T-helper 1 cell treated with Interleukin-12 subunit alpha and Interleukin-12 subunit beta and Interleukin-4 antibody, amounts not matched to agents 30 ng/mL and 1 ng/mL, for 36 hours (primary cell): ENCODE measurements around the gene TMEM131L. TPM values are rescaled to one million over a fixed set of nuclear protein-coding genes. Genes with fewer than 3 reads are reported as not detected.
"Not testable (repeated sequence)": the region's sequence is repeated elsewhere in the genome, so short reads cannot be mapped to it uniquely, and the experiment has no call there.

ENCODE experiments used
- intact Hi-C: fragments of 100-400 bp; cut with micrococcal nuclease; formaldehyde crosslinking; loops from one replicate; pipeline ENCODE4 v1.15.1; 2024
- total RNA-seq: library from RNA; stranded (reverse); gene quantifications from 2 replicates; pipeline ENCODE4 v1.2.3, GENCODE V29; 2022

Gene TMEM131L, protein sequence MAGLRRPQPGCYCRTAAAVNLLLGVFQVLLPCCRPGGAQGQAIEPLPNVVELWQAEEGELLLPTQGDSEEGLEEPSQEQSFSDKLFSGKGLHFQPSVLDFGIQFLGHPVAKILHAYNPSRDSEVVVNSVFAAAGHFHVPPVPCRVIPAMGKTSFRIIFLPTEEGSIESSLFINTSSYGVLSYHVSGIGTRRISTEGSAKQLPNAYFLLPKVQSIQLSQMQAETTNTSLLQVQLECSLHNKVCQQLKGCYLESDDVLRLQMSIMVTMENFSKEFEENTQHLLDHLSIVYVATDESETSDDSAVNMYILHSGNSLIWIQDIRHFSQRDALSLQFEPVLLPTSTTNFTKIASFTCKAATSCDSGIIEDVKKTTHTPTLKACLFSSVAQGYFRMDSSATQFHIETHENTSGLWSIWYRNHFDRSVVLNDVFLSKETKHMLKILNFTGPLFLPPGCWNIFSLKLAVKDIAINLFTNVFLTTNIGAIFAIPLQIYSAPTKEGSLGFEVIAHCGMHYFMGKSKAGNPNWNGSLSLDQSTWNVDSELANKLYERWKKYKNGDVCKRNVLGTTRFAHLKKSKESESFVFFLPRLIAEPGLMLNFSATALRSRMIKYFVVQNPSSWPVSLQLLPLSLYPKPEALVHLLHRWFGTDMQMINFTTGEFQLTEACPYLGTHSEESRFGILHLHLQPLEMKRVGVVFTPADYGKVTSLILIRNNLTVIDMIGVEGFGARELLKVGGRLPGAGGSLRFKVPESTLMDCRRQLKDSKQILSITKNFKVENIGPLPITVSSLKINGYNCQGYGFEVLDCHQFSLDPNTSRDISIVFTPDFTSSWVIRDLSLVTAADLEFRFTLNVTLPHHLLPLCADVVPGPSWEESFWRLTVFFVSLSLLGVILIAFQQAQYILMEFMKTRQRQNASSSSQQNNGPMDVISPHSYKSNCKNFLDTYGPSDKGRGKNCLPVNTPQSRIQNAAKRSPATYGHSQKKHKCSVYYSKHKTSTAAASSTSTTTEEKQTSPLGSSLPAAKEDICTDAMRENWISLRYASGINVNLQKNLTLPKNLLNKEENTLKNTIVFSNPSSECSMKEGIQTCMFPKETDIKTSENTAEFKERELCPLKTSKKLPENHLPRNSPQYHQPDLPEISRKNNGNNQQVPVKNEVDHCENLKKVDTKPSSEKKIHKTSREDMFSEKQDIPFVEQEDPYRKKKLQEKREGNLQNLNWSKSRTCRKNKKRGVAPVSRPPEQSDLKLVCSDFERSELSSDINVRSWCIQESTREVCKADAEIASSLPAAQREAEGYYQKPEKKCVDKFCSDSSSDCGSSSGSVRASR (N-terminal part only)
- 34.0 and 35.0 TPM in 2 replicates for total RNA-seq

DNA sequence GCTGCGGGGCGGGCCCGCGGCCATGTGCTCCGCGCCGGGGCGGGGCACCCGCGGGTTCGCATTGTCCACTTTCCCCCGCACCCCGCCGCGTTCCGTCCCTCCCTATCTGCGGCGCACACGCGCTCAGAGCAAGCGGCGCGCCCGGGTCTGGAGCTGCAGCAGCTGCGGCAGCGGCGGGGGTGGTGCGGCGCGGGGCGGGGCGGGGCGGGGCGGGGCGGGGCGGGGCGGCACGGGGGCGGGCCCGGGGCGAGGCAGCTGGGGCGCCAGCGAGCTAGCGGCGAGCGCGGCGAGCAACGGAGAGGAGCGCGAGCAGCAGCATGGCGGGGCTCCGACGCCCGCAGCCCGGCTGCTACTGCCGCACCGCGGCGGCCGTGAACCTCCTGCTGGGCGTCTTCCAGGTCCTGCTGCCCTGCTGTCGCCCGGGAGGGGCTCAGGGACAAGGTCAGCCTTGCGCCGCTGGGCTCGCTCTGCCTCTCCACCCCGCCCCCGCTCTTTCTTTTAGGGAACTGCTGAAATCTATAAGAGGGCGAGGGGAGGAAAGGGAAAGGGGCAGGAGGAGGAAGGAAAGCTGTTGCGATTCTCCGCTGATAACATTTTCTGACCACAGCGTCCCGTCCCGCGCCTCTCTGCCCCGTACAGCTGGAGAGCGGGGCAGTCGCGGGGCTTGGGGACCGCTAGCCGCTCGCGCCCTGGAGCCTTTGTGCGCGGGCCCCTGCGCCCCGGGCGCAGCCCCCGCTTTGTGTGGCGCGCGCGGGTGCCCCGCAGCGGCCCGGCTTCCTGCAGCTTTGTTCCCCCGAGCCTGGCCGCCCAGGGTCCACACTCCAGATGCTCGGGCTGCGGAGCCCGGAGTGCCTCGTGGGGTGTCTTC, at the start of gene TMEM131L:
TMEM131L (plus strand) TSS at position 280 of the 868 bp plus-strand sequence; CDS start at position 318, 38 bp downstream.
- intact Hi-C loops, result loop anchor here (1.0 to 5.0 kb wide), 5 partner anchors 31 to 929 kb away; partner anchors contain the start of gene FBXW7

DNA sequence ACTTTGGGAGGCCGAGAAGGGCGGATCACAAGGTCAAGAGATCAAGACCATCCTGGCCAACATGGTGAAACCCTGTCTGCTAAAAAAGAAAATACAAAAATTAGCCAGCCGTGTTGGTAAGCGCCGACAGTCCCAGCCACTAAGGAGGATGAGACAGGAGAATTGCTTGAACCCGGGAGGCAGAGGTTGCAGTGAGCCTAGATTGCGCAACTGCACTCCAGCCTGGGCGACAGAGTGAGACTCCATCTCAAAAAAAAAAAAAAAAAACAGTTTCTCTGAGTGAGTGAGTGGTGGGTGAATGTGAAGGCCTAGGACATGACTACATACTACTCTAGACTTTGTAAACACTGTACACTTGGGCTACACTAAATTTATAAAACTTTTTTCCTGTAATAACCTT, 49.7 kb upstream of the TMEM131L start:
- intact Hi-C loops, result not testable (repeated sequence)

DNA sequence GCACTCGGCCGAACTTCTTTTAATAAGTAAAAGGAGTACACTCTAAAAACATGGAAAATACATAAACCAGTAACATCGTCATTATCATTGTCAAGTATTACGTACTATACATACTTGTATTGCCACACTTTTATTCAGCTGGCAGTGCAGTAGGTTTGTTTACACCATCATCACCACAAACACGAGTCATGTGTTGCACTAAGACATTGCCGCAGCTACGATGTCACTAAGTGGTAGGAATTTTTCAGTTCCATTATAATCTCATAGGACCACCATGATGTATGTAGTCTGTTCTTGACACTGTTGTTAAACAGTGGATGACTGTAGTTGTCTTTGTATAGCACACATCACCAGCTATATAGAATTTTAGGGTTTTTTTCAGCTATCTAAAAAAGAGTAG, 48.0 kb upstream of the TMEM131L start:
- intact Hi-C loops, result no loop called here

DNA sequence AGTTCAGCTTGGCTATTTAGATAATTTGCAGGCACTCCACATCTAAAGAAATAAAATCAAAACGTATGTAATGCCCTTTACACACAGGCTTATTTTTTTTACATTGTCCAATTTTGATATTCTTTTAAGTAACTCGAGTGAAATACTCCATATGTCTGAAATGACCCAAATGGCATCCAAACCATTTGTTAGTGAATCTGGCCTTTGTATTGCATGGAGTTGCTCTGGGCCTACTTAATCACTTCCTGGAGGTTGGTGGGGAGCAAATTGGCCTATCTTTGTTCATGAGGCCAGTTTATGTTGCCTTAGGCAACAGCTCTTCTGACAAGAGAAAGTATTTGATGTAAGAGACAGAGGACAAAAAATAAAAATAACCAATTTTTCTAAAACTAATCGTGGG, 47.6 kb upstream of the TMEM131L start:
- intact Hi-C loops, result no loop called here

DNA sequence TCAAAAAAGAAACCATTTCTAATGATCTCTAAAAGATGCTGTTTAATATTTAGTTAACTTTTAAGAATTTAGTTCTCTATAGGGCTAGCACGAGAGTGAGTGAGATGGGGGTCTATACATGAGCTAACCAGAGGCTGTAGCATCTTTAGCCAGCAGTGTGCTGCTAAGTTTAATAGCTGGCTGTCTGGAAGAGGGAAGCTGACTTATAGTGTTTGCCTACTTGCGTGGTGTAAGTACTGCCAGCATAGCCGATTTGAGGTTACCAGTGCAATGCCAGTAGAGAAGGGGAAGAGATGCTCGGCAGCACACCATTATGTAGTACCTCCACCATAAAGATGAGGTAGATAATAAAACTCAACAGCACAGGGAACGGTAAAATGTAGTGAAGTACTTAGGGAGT, 47.1 kb upstream of the TMEM131L start:
- intact Hi-C loops, result no loop called here

DNA sequence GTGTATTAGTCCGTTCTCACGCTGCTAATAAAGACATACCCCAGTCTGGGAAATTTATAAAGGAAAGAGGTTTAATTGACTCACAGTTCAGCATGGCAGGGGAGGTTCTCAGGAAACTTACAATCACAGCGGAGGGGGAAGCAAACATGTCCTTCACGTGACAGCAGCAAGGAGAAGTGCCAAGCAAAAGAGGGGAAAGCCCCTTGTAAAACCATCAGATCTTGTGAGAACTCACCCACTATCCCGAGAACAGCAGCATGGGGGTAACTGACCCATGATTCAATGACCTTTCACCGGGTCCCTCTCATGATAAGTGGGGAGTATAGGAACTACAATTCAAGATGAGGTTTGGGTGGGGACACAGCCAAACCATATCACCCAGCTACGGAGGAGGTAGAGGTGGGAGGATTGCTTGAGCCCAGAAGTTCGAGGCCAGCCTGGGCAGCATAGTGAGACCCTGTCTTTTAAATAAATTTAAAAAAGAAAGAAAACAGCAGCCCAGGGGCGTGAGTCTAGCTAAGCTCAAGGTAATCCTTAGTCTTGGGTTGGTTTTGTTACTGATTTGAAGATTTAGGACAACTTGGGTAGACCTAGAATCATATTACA, 46.4 kb upstream of the TMEM131L start:
- intact Hi-C loops, result no loop called here

DNA sequence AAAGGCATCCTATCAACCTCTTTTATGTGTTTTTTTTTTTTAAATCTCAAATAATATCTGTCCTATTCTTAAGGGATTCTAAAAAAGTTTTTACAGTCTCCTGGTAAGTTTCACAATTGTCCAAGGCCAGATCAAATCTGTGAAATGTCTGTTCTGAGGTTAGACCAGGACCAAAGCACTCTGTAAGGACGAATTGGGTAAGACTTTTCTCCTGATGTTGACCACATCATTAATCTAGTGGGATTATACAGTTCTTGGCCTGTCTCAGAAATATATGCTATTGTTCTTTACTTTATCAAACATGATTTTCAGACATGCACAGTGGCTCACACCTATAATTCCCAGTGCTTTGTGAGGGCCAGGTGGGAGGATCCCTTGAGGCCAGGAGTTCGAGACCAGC, 45.8 kb upstream of the TMEM131L start:
- intact Hi-C loops, result no loop called here

DNA sequence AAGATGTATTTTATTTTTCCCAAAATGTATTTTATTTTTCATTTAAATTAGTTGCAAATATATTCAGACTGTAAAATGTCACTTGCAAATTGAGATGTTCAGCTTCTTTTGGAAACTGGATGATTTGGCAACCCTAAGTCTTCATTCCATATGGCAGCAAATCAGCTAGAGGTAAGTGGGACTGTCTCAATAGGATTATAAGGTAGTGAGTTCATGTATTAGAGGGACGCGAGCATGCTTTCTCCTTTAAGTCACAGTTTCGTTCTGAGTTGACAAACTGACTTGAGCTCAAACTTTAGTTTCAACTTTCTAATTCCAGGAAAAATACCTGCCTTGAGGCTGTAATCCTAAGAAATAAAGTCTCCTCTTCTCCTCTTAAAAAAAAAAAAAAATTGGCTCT, 44.2 kb upstream of the TMEM131L start:
- intact Hi-C loops, result loop anchor here (1.0 to 2.0 kb wide), 3 partner anchors 11 to 49 kb away; no protein-coding TSS in a partner anchor

DNA sequence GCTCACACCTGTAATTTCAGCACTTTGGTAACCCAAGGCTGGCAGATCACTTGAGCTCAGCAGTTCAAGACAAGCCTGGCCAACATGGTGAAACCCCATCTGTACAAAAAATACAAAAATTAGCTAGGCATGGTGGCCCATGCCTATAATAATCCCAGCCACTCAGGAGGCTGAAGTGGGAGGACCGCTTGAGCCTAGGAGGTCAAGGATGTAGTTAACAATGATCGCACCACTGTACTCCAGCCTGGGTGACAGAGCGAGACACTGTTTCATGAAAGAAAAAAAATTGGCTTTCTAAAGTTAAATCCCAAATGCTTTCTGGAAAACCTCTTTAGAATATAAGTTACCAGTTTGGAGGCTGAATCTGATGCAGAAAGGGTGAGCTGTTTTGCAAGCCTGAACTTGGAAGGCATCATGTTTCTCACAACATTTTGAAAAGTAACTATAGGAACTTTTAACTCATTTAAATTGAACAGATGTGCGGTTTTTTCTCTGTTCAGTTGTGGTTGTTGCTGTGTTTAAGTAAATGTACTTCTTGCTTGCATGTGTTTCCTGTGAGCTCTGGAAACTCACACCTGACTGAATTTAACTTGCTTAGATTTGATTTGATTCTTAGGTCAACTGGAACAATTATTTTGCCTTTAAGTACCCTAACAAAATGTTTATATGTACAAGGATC, 39.8 kb upstream of the TMEM131L start:
- intact Hi-C loops, result no loop called here

DNA sequence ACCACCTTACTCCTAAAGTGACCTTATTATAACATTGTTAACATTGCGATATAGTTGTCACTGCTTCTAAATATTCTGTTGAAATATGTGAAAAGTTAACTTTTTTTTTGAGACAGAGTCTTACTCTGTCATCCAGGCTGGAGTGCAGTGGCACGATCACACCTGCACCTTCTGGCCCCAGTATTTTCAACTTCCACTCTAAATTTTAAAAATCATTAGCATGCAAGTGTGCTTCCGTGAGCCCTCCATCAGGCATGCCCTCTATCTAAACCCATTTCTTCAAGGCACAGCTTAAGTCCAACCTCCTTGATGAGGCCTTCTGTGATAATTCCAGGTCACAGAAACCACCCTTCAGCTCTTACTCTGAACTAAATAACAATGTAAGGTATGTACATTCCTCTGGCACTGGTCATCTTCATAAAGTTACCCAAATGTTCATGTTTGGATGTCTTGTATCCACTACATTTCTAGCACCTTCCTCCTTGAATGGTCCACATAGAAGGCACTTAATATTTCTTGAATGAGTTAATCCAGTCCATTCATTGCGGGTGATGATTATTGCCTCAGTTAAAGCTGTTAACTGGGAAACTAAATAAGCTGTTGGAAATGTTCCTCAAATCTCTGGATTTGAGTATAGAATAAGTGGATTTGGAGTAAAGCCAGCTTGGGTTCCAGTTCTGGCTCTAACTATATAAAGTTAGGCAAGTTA, 38.6 kb upstream of the TMEM131L start:
- intact Hi-C loops, result no loop called here

DNA sequence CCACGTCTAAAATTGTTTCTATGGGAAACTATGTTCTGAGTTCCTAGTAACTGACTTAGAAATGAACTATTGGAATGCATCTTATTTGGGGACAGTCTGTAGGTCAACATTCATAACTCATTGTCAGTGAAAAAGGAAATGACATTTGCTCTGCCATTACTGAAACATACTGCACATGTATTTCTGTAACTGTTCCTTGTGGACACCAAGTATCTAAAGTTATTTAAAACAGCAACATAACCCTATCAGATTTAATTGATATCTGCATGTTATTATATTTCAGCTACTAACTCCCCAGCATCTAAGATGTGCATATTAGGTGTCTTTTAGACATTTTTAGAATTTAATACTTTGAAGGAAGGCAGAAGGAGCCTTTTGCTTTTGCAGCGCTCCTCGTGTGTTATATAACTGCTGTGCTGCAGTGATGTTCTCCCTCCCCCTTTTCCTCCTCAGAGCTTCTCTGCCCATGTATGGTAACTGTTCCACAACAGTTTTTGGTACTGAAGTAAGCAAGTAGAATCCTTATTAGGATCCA, 37.2 kb upstream of the TMEM131L start:
- intact Hi-C loops, result no loop called here

DNA sequence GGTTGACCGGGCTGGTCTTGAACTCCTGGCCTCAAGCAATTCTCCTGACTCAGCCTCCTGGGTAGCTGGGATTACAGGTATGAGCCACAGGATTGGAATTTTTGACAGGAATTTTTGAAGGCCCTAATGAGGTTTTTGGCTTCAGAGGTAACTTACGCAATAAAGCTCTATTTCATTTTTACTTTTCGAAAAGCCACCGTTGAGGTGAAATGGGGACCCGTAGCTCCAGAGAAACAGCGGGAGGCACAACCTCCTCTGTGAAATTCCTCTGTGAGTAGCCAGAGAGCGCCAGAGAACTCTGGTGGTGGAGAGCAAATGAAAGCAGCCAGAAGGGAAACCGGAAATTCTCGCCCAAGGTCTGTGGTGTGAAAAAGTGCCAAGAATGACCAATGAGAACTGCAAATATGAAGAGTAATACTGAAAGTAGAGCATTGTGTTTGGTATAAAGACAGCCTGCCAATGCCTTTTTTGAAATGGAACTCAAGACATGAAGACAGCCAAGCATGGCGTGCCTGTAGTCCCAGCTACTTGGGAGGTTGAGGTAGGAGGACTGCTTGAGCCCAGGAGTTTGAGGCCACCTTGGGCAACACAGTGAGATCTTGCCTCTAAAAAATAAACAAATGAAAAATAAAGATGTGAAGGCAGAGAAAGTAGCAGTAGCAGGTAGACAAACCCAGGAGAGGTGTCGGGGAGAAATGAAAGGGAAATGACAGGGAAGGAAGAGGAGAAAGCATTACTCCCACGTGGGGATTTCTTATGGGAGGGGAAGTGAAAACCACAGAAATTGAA, 33.0 kb upstream of the TMEM131L start:
- intact Hi-C loops, result loop anchor here (1.0 to 5.0 kb wide), 12 partner anchors 11 to 317 kb away; no protein-coding TSS in a partner anchor

DNA sequence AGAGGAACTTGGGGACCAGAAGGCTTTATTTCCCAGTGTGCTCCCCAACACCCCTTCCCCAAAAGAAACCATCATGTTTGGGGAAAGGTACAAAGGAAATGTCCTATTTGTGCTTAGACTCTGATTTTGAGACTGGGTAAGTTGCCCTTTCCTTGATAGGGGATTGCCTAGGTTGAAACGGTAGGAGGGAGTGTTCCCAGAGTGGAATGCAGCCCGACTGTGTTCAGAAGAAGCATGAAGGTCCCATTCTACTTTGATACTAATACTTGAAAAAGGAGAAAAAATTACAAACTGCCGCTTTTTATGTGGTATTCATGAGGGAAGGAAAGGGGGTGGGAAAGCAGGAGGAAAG, 32.4 kb upstream of the TMEM131L start:
- intact Hi-C loops, result loop anchor here (1.0 to 5.0 kb wide), 12 partner anchors 11 to 317 kb away; no protein-coding TSS in a partner anchor

DNA sequence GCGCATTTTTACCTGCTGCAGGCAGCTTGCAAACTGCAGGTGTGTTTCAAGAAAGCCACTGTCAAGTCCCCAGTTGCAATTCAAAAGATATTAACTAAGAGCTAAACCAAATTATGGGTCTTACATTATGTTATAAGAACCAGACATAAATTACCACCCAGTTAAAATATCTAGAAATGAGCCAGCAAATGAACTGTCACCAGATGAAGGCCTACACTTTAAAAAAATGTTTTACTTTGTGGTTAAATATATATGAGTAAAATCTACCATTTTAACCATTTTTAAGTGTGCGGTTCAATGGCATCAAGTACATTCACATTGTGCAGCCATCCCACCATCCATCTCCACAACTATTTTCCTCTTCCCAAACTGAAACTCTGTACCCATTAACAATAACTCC, 32.0 kb upstream of the TMEM131L start:
- intact Hi-C loops, result loop anchor here (5.0 kb wide), 1 partner anchor 282 kb away; no protein-coding TSS in a partner anchor

DNA sequence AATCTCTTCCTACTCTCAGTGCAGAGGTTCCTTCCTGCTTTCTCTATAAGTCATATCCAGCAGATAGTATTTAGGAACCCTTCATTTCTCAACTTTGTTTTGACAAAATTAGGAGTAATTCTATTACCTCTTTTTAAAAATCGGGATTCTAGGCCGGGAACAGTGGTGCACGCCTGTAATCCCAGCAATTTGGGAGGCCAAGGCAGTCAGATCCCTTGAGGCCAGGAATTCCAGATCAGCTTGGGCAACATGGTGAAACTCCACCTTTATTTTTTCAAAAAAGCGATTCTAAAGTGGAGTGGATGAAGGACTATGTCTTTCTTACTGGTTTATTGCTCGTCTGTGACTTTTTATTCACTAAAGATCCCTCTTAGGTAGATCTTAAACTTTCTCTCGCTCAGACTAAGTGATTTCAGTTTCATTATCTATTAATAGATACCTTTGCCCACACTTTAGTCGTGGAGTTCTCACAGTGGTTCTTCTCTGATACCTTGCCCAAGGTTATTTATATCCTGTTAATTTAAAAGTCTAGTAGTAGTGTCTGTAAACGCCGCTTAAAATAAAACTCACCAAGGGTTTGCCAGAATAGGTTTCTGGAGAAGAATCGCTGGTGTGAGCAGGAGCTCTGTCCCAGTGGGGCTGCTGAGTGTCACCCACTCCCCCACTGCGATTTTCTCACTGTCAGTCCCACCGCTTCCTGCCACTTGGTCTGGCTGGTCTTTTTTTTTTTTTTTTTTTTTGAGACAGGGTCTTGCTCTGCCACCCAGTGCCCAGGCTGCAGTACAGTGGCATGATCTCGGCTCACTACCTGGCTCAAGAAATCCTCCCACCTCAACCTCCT, 27.0 kb upstream of the TMEM131L start:
- intact Hi-C loops, result loop anchor here (1.0 to 2.0 kb wide), 4 partner anchors 11 to 135 kb away; no protein-coding TSS in a partner anchor

DNA sequence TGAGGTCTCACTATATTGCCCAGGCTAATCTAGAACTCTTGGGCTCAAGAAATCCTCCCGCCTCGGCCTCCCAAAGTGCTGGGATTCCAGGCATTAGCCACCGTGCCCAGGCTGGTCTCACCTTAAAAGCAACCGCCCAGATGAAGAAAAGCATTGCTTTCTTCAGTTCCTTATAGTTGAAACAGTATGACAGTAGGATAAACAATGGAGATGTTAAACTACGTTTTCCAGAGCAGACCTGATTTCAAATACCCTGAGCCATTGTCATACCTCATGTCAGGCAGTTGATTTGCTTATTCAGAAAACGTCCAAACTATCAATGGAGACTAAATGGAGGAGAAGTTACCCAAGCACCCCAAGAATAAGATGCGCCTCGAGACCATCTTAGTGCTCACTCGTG, 26.3 kb upstream of the TMEM131L start:
- intact Hi-C loops, result loop anchor here (1.0 to 2.0 kb wide), 4 partner anchors 10 to 134 kb away; no protein-coding TSS in a partner anchor
